Renal cortical epithelial cell (primary cell): ENCODE data around the gene TWIST2. TPM values are rescaled to one million over a fixed set of nuclear protein-coding genes. Genes with fewer than 3 reads are reported as not detected.

ENCODE experiments used
- DNase-seq: peaks from one replicate; pipeline ENCODE4 v3.0.0-alpha.2; 2011; ENCODE audit warnings: low read depth
- total RNA-seq: library from RNA; depleted of rRNA; stranded (reverse); fragments of >200 nt; gene quantifications from 2 replicates; pipeline ENCODE4 v1.2.3, GENCODE V29; 2014

Gene TWIST2
- total RNA-seq, 1 donor from 2014 or later, result 0.20 TPM

DNA sequence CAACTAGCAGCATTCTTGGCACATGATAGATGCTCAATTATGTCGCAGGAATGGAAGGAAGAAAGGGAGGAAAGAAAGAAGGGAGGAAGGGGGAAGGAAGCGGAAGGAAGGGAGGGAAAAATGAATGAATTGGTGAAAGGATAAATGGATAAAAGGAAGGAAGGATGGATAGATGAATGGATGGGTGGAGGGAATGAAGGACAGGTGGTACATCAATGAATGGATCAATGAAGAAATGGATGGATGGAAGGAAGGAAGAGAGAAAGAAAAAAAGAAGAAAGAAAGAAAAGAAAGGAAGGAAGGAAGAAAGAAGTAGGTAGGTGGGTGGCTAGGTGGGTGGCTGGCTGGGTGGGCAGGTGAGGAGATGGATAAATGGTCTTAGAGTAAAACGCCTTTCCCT, 56.8 kb downstream of the TWIST2 start:
- DNase-seq, result no peak

DNA sequence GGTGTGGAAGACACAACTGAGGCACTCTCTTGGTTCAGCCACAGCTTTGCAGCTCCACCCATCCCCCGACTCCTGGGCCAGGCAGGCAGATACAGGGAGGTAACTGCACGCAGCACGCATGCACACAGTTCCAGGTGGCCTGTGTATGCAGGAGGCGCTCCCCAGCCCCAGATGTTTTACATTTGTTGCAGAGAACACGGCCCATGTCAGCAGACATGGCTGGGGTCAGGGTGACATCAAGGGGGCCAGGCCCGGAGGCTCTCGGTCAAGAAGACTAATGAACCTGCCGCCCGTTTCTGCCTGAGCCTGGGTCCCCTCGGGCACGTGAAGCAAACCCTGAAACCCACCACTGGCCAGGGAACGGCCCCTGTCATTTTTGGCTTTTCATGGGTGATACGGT, 57.3 kb downstream of the TWIST2 start:
- no peak for DNase-seq

DNA sequence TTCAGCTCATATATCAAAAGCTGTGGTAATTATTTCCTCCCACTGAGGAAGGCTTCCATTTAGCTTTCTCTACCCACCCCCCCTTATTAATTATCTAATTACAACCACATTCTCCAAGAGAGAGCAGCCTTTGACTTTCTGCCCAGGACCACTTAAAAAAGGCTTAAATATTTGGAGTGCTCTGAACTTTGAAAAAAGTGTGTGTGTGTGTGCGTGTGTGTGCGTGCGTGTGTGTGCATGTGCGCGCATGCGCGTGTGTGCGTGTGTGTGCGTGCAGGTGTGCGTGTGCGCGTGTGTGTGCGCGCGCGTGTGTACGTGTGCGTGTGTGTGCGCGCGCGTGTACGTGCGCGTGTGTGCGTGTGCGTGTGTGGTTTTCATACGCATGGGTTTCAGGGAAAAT, 57.8 kb downstream of the TWIST2 start:
- DNase-seq, result no peak

DNA sequence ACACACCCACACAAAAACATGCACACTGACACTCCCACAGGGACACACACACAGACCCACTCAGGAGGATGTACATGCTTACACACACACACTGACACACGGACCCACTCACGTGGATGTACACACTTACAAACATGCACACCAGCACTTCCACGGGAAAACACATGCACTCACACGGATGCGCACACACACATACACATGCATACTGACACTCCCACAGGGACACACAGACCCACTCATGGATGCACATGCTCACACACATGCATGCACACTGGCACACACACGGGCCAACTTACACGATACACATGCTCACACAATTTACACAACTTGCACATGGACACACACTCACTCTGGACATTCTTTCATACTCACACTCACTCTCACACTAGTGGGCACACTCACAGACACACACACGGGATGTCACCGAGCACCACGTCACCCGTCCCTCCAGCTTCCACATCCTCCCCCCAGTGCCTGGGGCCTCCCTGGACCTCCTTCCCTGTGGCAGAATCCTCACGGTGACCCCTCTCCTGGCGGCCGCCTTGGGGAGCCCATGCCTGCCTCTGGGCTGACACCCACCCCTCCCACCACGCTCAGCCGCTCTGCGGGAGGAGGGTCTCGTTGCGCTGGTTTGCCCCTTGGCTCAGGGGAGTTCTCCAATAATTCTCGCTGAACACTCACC, 58.5 kb downstream of the TWIST2 start:
- no peak for DNase-seq

DNA sequence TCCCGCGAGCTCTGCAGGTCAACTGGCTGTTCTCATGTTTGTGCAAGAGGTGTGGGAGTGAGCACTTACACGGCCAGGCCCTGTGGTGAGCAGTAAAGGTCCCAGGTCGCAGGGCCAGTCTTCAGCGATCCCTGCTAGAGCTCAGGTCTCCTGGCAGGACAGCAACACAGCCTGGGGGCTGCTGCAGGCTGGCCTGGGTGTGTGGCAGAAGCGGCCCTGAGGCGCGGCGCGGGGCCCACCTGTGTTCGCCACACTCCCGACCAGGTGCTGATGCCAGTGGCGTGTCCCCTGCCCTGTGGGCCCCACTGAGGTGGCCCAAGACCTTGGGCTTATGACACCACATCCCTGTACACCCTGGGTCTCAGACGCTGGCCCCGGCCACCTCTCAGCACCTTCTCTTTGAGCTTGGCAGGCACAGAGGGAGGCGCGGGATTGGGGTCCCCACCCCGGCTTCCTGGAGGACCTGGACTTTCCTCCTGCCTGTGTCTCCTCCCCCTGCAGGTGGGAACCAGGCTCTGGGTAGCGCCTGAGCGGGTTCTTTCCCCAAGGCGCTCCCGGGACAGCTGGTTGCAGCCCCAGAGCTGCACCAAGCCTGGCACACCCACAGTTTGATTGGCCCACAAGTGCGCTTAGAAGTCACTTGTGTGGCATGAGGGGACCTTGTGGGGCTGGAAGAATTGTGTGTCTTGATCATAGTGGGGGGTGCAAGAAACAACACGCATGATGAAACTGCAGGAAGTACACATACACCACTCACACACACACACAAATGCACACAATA, 59.2 kb downstream of the TWIST2 start:
- DNase-seq, result no peak

DNA sequence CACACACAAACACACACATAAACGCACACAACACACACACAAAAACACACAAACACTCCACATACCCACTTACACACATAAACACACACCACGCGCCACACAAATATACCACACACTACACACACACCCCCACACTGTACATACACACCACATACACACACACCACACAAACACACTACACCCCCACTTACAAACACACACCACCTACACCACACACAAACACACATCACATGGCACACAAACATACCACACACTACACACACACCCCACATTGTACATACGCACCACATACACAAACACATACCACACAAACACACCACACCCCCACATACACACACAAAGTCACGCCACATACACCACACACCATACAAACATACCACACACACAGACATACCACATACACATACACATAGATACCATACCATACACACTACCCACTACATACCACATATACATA, 59.9 kb downstream of the TWIST2 start:
- DNase-seq, result no peak

DNA sequence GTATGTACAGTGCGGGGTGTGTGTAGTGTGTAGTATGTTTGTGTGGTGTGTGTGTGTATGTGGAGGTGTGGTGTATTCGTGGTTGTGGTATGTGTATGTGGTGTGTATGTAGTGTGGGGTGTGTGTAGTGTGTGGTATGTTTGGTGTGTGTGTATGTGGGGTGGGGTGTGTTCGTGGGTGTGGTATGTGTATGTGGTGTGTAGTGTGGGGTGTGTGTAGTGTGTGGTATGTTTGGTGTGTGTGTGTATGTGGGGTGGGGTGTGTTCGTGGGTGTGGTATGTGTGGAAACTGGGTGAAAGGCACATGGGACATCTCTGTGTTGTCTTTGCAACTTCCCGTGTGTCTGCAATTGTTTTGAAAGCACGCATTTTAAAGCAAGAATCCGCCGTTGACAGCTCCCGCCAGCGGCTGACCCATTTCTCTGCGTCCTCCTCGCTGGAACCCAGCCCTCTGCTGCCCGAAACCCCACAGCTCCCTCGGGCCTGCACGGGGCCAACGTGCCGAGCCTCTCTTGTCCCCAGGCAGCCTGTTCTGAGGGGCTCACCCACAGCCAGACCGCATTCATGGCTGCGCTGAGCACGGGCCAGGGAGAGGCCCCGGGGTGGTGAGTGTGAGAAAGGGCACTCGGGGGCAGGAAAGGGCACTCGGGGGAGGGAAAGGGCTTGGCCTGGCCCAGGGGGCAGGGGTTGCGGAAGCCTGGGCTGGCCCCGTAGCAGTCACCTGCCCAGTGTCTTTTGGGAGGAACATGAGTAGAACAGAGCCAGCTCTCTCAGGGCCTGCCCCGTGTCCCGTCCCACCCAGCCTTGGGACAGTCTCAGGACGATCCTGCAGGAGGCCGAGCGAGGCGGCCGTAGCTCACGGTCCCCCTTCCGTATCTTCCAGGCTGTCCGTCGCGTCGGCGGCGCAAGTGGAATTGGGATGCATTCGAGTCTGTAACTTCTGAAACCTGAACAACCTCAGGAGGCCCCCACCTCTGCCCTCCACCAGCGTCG, 61.4 kb downstream of the TWIST2 start:
- DNase-seq, result peak; percentile 11

DNA sequence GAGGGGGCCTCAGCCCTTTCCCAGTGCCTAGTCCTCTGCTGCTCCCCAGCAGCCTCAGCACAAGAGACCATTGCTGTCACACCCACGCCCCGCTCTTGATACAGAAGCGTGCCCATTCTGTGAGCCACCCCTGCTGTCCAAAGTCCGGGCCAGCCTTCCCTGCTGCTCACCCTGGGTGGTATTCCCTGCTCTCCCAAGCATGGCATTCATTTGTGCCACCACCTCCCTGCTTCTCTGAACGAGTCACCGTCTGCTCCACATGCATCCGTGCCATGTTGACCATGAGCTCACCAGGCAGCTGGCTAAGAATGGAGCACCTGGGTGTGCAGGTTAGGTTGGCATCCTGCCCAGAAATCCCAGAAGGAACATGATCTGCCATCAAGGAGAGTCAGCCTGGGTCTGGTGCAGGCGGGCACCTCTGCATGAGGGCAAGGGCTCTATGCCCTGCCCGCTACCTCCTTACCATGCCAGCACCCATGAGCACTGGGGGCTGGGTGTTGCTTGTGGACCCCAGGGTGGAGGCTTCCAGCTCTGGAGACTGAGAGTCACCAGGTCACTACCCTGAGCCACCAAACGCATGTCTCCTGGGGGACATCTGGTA, 63.0 kb downstream of the TWIST2 start:
- peak; percentile 91 for DNase-seq

DNA sequence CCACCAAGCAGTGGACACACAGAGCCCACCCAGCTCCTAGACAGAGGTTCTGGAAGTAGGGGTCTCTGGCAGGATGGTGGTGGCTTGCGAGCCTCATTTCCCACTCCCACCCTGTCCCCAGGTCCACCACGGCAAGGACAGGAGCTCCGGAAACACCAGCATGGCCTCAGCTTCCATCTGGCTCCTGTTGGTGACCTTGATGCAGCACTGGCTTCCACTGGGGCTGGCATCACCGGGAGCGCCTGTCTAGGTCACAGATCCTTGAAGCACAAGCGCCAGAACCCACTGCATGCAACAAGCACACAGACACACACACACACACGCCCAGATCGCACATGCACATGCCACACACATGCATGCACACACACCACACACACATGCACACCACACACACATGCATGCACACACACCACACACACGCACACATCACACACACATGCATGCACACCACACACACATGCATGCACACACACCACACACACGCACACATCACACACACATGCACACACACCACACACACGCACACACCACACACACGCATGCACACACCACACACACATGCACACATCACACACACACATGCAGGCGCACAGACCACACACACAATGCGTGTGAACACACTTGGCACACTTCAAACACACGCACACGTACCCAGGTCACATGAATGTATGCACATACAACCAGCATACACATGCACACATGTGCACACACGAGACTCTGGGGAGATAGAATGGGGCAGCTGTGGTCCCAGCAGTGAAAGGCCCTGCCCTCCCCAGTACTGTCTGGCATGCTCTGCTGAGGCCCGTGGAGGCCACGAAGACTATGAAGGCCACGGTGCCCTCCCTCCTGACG, 63.7 kb downstream of the TWIST2 start:
- no peak for DNase-seq

DNA sequence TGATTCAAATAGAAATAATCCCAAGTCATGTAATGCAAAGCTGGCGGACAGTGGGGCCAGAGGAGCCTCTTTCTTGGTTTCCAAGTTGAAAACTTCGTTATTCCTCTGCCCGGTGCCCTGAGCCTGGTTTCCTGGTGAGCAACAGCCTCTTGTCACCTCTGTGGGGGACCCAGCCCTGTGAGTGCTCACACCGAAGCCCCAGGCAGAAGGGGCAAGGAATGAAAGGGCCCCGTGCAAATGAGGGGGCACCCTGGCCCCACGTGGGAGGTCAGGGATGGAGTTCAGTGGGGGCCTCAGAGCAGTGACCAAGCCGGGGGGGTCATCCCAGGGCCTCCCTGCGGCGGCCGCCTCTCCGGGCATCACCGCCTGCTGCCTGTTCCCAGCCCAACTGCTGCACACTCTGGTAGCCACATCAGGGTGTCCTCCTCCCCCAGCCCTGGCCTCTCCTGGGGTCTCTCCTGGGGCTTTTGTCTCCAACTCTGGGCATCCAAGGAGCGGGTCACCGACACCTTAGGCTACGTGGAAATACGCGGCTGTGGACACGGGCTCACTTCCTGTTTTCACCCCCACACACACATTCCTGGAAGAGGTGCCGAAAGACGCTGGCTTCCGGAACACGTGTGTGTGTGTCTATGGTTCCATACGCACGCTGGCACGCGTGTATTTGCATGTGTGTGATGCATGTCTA, 64.5 kb downstream of the TWIST2 start:
- DNase-seq, result no peak

DNA sequence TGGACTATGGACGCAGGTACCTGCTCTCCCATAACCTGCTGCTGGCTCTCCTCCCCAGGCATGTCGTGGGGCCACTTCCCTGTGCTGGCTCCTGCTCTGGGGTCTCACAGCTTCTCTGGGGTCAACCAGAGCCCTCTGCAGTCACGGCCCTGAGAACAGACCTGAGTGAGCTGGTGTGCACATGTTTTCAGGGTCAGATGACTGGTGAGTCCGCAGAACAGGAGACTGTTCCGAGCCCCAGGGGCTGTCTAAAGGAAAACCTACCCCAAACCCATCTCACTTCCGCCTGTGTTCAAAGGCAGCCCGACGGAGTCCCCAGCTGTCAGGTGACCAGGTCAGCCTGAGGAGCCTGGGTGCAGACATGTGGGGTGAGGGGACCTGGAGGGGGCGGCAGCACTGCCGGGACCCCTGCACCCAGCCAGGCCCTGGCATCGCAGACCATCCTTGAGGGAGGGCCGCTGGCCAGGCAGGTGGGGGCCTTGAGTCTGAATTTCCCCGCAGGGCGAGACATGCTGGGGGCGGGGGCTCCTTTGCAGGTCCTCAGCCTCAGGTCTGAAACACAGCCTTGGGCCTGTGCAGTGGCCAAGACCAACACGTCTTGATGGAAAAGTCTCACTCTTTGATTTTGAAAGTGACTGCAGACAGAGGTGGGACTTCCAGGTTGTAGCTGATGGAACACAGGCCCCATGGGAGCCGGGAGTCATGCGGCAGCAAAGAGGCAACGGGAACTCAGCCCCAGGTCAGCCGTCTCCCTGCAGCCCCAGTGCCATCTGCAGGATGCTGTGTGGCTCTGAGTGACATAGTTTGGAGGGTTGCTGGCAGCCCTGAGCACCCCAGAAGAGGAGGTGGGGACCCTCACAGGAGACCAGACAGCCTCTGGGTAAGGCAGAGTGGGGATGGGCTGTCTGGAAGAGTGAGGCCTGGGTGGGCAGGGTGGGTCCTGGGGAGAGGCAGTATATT, 65.3 kb downstream of the TWIST2 start:
- DNase-seq, result no peak

DNA sequence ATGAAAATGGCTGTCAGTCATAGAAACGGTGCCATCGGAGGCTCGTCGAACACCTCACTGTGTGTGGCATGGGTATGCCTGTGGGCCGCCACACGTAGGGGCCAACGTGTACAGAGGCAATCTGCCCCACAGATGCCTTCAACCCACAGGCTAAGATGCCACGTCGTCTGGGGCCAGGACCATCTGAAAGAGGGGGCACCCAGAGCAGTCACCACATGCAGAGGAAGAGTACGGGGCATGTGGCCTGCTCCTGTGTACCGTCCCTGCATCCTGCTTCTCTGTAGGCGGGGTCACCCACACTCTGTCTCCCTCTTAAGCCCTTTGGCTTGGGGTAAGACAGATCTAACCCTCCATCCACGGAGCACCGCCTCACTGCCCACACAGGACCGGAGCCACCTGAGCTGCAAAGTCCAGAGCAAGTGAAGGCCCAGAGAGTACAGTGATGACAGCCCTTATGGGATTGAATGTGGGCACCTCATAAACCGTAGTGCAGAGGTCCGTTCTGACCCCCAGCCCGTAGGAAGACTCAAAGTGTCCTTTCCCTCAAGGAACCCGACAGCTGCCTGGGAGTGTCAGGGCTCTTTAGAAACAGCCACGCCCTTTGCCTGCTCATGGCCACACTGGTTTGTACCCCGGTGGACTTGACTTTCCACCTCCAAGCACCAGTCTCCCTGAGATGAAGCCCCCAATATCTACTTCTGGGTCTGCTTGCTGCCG, 66.2 kb downstream of the TWIST2 start:
- DNase-seq, result no peak

DNA sequence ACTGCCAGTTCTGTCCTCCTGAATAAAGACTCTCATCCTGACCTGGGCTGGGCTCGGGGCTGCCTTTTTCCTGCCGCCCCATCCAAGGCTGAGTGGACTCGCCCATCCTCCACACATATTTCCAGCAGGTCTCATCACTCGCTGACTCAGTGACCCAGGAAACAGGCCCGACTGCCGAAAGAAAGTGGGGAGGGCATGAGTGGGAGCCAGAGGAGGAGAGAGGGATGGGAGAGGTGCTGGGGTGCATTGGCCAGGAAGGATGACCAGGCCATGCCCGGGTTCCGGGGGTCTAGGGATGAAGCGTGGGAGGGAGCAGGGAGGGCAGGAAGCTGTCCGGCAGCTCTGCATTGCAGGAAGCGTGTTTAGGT, 66.7 kb downstream of the TWIST2 start:
- DNase-seq, result peak; percentile 46

DNA sequence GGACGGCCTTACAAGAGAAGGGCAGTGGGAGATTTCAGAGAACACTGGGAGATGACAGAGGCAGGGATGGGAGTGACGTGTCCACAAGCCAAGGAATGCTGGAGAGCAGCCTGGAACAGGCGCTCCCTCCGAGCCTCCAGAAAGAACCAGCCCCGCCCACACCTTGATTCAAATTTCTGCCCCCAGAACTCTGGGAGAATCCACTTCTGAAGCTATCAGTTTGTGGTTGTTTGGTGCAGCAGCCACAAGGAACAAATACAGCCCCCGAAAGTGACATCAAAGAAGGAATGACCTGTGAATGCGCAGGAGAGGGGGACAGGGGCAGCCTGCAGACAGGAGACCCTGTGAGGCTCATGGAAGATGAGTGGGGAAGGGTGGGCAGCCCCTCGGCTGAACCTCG, 67.3 kb downstream of the TWIST2 start:
- no peak for DNase-seq

DNA sequence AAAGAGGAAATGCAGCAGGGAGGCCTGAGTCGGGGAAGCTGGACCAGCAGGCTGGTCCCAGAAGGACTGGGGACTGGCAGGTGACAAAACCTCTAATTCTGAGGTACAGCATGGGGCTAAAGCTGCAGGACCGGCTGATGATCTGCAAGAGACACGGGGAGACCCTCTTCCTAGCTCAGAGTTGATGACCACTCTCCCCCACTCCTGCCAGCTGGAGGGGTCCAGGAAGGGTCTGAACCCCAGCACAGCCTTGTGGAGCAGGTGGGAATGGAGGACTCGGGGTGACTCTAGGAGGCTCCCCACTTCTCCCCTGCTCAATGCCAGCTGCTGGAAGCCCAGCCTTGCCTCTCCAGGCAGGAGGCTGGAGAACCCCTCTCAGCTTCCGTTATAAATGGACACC, 67.7 kb downstream of the TWIST2 start:
- no peak for DNase-seq

DNA sequence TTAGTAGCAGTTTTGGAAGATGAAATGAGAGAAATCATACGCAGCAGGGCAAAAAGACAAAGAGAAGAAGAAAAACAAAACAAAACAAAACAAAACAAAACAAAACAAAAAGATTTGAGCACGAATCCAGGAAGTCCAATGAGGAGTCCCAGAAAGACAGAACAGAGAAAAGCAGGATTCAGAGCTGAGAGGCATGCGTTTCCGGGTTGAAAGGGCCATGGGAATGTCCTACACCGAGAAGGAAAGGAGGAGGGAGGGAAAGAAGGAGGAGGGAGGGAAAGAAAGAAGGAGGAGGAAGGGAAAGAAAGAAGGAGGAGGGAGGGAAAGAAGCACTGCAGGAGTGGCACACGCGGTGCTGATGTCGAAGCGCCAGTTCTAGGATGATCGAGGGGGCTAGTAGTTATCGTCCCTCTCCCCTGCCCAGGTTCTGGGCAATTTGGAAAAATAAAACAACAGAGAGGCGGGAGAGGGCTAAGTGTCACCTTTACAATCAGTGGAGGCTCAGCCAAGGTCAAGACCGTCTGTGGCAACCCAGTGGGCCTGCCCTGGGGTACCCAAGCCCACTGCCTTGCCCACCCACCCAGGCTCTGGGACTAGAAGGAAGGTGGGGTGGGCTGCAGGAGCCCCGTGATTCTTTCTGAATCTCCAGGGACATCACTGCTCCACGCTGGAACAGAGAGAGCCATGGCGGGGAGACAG, 68.4 kb downstream of the TWIST2 start:
- no peak for DNase-seq

DNA sequence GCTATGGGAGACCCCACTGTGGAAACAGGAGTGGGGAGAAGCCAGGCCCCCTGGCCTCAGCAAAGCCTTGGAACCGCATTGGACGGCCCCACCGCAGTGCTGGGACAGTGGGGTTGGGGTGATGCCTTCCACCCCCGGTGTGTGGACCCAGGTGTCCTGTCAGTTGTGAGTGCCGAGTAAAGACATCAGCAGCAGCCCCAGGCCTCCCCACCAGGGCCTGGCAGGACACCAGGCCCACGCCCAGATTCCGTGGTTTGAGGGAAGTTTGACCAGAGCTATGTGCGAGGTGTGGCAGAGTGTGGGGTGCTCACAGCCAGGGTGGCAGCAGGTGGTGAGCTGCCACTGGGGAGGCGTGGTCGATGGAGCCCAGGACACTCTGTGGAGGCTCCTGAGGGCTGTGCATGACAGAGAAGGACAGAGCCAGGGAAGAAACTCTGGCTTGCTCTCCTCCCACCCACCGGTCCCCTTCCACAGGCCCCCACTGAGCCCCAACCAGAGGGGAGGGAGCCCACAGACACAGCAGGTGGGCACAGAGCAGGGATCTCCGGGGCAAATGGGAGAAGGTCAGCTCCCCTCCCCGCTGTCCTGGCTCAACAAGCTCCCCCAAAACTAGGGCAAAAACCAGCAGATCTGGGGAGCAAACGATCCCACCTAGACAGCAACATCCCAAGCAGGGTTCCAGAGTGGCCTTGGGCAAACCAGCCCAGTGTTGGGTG, 69.1 kb downstream of the TWIST2 start:
- peak; percentile 28 for DNase-seq
